ENCODE data around the gene HDAC1.

Gene HDAC1

DNA sequence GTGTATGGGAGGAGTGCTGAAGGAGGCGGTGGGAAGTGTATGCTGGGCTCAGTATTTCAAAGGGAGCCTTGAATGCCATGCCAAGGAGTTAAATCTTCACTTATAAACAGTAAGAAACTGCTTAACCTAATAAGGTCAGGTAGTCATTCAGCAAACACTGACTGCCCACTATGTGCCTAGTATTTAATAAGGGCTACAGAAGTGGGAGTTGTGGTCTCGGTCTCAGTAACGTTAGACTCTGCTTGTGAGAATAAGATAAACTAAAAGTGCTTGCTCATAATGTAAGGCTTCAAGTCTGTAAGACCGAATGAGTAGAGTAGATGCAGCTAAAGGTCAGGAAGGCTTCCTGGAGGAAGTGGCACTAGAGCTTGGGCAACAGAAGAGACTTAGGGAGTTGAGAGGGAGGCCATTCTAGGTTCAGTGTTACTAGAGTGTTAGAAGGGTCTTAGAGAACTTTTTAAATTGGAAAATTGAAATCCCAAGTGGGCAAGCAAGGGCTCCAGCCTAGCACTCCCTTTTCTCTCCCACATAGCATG, 38.1 kb downstream of the HDAC1 start:
- Histone ChIP-seq H3K4me3 (ENCODE audit: low read depth, low read length) (no peak overlapping the region), H3K9me3 (ENCODE audit: severe bottlenecking) (no peaks in the 10 kb centered on the region), H3K36me3 (peaks cover 98% of the 10 kb centered on the region), H3K27ac (no peak overlapping the region), H3K27me3 (ENCODE audit: insufficient read depth, low read depth, severe bottlenecking) (no peaks in the 10 kb centered on the region)
- no peak for DNase-seq
- TF ChIP-seq, protein P1, sequence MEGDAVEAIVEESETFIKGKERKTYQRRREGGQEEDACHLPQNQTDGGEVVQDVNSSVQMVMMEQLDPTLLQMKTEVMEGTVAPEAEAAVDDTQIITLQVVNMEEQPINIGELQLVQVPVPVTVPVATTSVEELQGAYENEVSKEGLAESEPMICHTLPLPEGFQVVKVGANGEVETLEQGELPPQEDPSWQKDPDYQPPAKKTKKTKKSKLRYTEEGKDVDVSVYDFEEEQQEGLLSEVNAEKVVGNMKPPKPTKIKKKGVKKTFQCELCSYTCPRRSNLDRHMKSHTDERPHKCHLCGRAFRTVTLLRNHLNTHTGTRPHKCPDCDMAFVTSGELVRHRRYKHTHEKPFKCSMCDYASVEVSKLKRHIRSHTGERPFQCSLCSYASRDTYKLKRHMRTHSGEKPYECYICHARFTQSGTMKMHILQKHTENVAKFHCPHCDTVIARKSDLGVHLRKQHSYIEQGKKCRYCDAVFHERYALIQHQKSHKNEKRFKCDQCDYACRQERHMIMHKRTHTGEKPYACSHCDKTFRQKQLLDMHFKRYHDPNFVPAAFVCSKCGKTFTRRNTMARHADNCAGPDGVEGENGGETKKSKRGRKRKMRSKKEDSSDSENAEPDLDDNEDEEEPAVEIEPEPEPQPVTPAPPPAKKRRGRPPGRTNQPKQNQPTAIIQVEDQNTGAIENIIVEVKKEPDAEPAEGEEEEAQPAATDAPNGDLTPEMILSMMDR (IDR thresholded peaks at IDR 0.05; ENCODE audit: low read depth, low read length), result no peak

DNA sequence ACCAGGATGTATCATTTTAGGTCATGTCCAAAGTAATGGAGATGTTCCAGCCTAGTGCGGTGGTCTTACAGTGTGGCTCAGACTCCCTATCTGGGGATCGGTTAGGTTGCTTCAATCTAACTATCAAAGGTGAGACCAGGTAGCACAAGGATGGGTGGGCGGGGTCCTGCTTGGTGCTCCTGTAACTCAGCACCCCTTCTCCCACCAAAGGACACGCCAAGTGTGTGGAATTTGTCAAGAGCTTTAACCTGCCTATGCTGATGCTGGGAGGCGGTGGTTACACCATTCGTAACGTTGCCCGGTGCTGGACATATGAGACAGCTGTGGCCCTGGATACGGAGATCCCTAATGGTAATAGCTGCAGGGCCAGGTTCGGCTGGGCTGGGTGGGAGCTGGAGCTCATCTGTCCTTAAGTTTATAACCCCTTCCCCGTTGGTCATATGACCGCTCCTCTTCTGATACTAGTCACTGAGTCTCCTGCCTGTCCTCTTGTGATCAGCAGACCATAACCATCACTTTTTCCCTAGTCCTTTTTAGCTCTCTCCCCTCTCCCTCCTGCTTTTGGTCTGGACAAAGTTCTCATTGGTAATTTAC, 38.8 kb downstream of the HDAC1 start:
- no peak for DNase-seq

DNA sequence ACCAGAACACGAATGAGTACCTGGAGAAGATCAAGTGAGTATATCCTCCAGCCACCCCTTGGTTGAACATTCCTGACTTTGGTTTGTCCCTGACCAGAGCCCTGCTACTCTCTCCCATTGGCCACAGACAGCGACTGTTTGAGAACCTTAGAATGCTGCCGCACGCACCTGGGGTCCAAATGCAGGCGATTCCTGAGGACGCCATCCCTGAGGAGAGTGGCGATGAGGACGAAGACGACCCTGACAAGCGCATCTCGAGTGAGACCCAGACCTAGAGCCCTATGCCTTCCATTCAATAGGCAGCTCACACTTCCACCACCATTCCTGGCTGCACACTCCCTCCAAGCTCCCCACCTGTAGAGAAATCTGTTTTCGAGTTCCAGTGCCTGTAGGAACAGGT, 39.7 kb downstream of the HDAC1 start:
- Histone ChIP-seq H3K27me3 (ENCODE audit: insufficient read depth, low read depth, severe bottlenecking) (no peaks in the 10 kb centered on the region), H3K36me3 (peaks cover 85% of the 10 kb centered on the region), H3K27ac (no peak overlapping the region), H3K9me3 (ENCODE audit: severe bottlenecking) (no peaks in the 10 kb centered on the region), H3K4me3 (ENCODE audit: low read depth, low read length) (no peak overlapping the region)
- no peak for DNase-seq
- TF ChIP-seq, protein P1 (IDR thresholded peaks at IDR 0.05; ENCODE audit: low read depth, low read length), result no peak

More for the DNA sequence above, 38.8 kb downstream of the HDAC1 start:
- Histone ChIP-seq H3K27ac (no peak overlapping the region), H3K36me3 (peaks cover 93% of the 10 kb centered on the region), H3K9me3 (ENCODE audit: severe bottlenecking) (no peaks in the 10 kb centered on the region), H3K4me3 (ENCODE audit: low read depth, low read length) (no peak overlapping the region), H3K27me3 (ENCODE audit: insufficient read depth, low read depth, severe bottlenecking) (no peaks in the 10 kb centered on the region)
- TF ChIP-seq, protein P1 (IDR thresholded peaks at IDR 0.05; ENCODE audit: low read depth, low read length), result no peak

DNA sequence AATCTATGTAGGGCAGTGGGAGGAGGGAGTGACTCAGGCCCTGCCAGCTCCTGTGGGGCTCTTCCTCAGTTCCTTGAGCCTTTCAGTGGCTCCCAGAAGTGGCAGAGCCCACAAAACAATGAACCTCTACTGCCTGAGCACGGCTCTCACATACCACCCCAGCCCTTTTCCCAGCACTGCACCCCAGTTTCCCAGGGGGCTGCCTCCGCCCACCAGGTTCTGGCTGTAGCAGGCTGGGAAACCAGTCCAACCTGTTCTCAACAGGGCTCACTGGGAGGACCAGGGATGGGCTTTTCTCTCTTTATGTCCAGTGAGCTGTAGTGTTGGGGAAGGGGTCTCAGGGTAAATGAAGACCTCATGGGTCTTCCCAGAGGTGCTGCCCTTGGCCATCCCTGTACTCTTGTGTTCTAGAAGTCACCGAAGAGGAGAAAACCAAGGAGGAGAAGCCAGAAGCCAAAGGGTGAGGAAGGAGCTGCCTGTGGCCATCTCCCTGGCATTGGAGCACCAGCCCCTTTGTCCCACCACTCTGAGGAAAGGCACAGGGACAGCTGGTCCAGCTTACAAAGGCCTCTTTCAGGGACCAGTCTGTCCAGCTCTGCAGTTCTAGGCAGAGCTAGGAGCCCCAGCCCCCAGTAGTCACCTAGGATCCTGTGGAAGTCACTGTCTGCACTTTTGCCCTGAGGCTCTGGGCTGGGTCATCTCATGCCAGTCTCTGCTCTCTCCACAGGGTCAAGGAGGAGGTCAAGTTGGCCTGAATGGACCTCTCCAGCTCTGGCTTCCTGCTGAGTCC, 40.6 kb downstream of the HDAC1 start:
- TF ChIP-seq, protein P1 (IDR thresholded peaks at IDR 0.05; ENCODE audit: low read depth, low read length), result no peak
- peaks cover 77% of the 10 kb centered on the region for H3K36me3 ChIP-seq

GRCh38 chr1:32333251-32333963, 41.5 kb downstream of the HDAC1 start:
- Histone ChIP-seq H3K27ac (no peak overlapping the region), H3K4me3 (ENCODE audit: low read depth, low read length) (no peak overlapping the region), H3K27me3 (ENCODE audit: insufficient read depth, low read depth, severe bottlenecking) (no peaks in the 10 kb centered on the region), H3K36me3 (peaks cover 68% of the 10 kb centered on the region), H3K9me3 (ENCODE audit: severe bottlenecking) (no peaks in the 10 kb centered on the region)
- no peak for DNase-seq
- TF ChIP-seq, protein P1 (IDR thresholded peaks at IDR 0.05; ENCODE audit: low read depth, low read length), result no peak

More for the DNA sequence above, 40.6 kb downstream of the HDAC1 start:
- Histone ChIP-seq H3K4me3 (ENCODE audit: low read depth, low read length) (no peak overlapping the region), H3K27me3 (ENCODE audit: insufficient read depth, low read depth, severe bottlenecking) (no peaks in the 10 kb centered on the region), H3K9me3 (ENCODE audit: severe bottlenecking) (no peaks in the 10 kb centered on the region), H3K27ac (no peak overlapping the region)
- no peak for DNase-seq
